Measurements from ENCODE around the gene ROBO1. TPM values are rescaled to one million over a fixed set of nuclear protein-coding genes. Genes with fewer than 3 reads are reported as not detected.

The ROBO1 gene
- total RNA-seq, 2 donors from 2014 or later = 3.0 to 6.7 TPM

GRCh38 chr3:78844307-78844706 lies 923.5 kb downstream of the ROBO1 start:
- peaks cover 5 to 7% of the 10 kb centered on the region in 2 donors for H3K9me3 Mint-ChIP-seq
- no peak overlapping the region for H3K27ac Mint-ChIP-seq
- H3K4me1 Mint-ChIP-seq (ENCODE audit: low read depth) = no peaks in the 10 kb centered on the region
- H3K27me3 Mint-ChIP-seq (ENCODE audit: low read depth) = no peaks in the 10 kb centered on the region
- no peak overlapping the region for H3K4me3 Mint-ChIP-seq
- DNase-seq (no peak), ATAC-seq (replicated peaks in 1 of 2) (no peak)
- no peaks in the 10 kb centered on the region for H3K36me3 Mint-ChIP-seq (ENCODE audit: insufficient read depth in 2 of 2)

- DNase-seq = no peak
- no peaks in the 10 kb centered on the region for H3K27me3 Mint-ChIP-seq (ENCODE audit: low read depth)
- no peak for ATAC-seq (replicated peaks in 1 of 2)
- H3K9me3 Mint-ChIP-seq = peaks cover 0 to 4% of the 10 kb centered on the region in 2 donors
- H3K4me1 Mint-ChIP-seq (ENCODE audit: low read depth) = no peaks in the 10 kb centered on the region
- H3K4me3 Mint-ChIP-seq = no peak overlapping the region
- no peak overlapping the region for H3K27ac Mint-ChIP-seq
- no peaks in the 10 kb centered on the region for H3K36me3 Mint-ChIP-seq (ENCODE audit: insufficient read depth in 2 of 2)
These were observed 928.1 kb downstream of the ROBO1 start for GRCh38 chr3:78839693-78840092.

- no peaks in the 10 kb centered on the region for H3K4me1 Mint-ChIP-seq (ENCODE audit: low read depth)
- H3K9me3 Mint-ChIP-seq = peaks cover 0 to 4% of the 10 kb centered on the region in 2 donors
- no peak overlapping the region for H3K4me3 Mint-ChIP-seq
- H3K27ac Mint-ChIP-seq = no peak overlapping the region
- no peaks in the 10 kb centered on the region for H3K27me3 Mint-ChIP-seq (ENCODE audit: low read depth)
- H3K36me3 Mint-ChIP-seq (ENCODE audit: insufficient read depth in 2 of 2) = no peaks in the 10 kb centered on the region
- DNase-seq (no peak), ATAC-seq (replicated peaks in 1 of 2) (no peak)
These were observed 929.4 kb downstream of the ROBO1 start for GRCh38 chr3:78838362-78838761.

GRCh38 chr3:78834910-78835309 lies 932.9 kb downstream of the ROBO1 start:
- ATAC-seq (replicated peaks in 1 of 2) (no peak), DNase-seq (no peak)
- Mint-ChIP-seq H3K36me3 (ENCODE audit: insufficient read depth in 2 of 2) (no peaks in the 10 kb centered on the region), H3K27ac (no peak overlapping the region), H3K27me3 (ENCODE audit: low read depth) (no peaks in the 10 kb centered on the region), H3K9me3 (peaks cover 2 to 3% of the 10 kb centered on the region in 2 donors), H3K4me3 (no peak overlapping the region), H3K4me1 (ENCODE audit: low read depth) (no peaks in the 10 kb centered on the region)

GRCh38 chr3:78832785-78833204 lies 935.0 kb downstream of the ROBO1 start:
- H3K27ac Mint-ChIP-seq = no peak overlapping the region
- H3K36me3 Mint-ChIP-seq (ENCODE audit: insufficient read depth in 2 of 2) = no peaks in the 10 kb centered on the region
- H3K9me3 Mint-ChIP-seq = peaks cover 3 to 4% of the 10 kb centered on the region in 2 donors
- no peak overlapping the region for H3K4me3 Mint-ChIP-seq
- no peak for ATAC-seq (replicated peaks in 1 of 2)
- no peaks in the 10 kb centered on the region for H3K4me1 Mint-ChIP-seq (ENCODE audit: low read depth)
- H3K27me3 Mint-ChIP-seq (ENCODE audit: low read depth) = no peaks in the 10 kb centered on the region
- no peak for DNase-seq

- Mint-ChIP-seq H3K27ac (no peak overlapping the region), H3K4me3 (no peak overlapping the region), H3K36me3 (ENCODE audit: insufficient read depth in 2 of 2) (no peaks in the 10 kb centered on the region), H3K9me3 (peaks cover 3 to 4% of the 10 kb centered on the region in 2 donors), H3K4me1 (ENCODE audit: low read depth) (no peaks in the 10 kb centered on the region), H3K27me3 (ENCODE audit: low read depth) (no peaks in the 10 kb centered on the region)
- DNase-seq (peak in 1 of 2 donors; percentile 1), ATAC-seq (replicated peaks in 1 of 2) (peak; percentile 23 to 77)
These were observed 936.3 kb downstream of the ROBO1 start for GRCh38 chr3:78831446-78831972.

- H3K27ac Mint-ChIP-seq = no peak overlapping the region
These were observed 937.3 kb downstream of the ROBO1 start for GRCh38 chr3:78830470-78830869.

GRCh38 chr3:78827618-78828017 lies 940.2 kb downstream of the ROBO1 start:
- Mint-ChIP-seq H3K27ac (no peak overlapping the region), H3K27me3 (ENCODE audit: low read depth) (no peaks in the 10 kb centered on the region), H3K9me3 (peaks cover 3 to 4% of the 10 kb centered on the region in 2 donors), H3K4me3 (no peak overlapping the region), H3K36me3 (ENCODE audit: insufficient read depth in 2 of 2) (no peaks in the 10 kb centered on the region), H3K4me1 (ENCODE audit: low read depth) (no peaks in the 10 kb centered on the region)
- DNase-seq (no peak), ATAC-seq (replicated peaks in 1 of 2) (no peak)

More at GRCh38 chr3:78830470-78830869, 937.3 kb downstream of the ROBO1 start:
- no peak overlapping the region for H3K4me3 Mint-ChIP-seq
- no peaks in the 10 kb centered on the region for H3K27me3 Mint-ChIP-seq (ENCODE audit: low read depth)
- DNase-seq (no peak), ATAC-seq (replicated peaks in 1 of 2) (no peak)
- no peaks in the 10 kb centered on the region for H3K36me3 Mint-ChIP-seq (ENCODE audit: insufficient read depth in 2 of 2)
- H3K4me1 Mint-ChIP-seq (ENCODE audit: low read depth) = no peaks in the 10 kb centered on the region
- H3K9me3 Mint-ChIP-seq = peaks cover 3 to 4% of the 10 kb centered on the region in 2 donors

- Mint-ChIP-seq H3K4me3 (no peak overlapping the region), H3K36me3 (ENCODE audit: insufficient read depth in 2 of 2) (no peaks in the 10 kb centered on the region)
- no peak for ATAC-seq (replicated peaks in 1 of 2)
These were observed 942.0 kb downstream of the ROBO1 start for GRCh38 chr3:78825858-78826215.

GRCh38 chr3:78825118-78825857 lies 942.5 kb downstream of the ROBO1 start:
- no peak overlapping the region for H3K27ac Mint-ChIP-seq
- H3K9me3 Mint-ChIP-seq = peaks cover 4% of the 10 kb centered on the region in 2 donors
- no peaks in the 10 kb centered on the region for H3K36me3 Mint-ChIP-seq (ENCODE audit: insufficient read depth in 2 of 2)
- no peaks in the 10 kb centered on the region for H3K27me3 Mint-ChIP-seq (ENCODE audit: low read depth)
- no peaks in the 10 kb centered on the region for H3K4me1 Mint-ChIP-seq (ENCODE audit: low read depth)
- no peak for ATAC-seq (replicated peaks in 1 of 2)
- no peak for DNase-seq
- H3K4me3 Mint-ChIP-seq = no peak overlapping the region

More at GRCh38 chr3:78825858-78826215, 942.0 kb downstream of the ROBO1 start:
- no peaks in the 10 kb centered on the region for H3K4me1 Mint-ChIP-seq (ENCODE audit: low read depth)
- no peaks in the 10 kb centered on the region for H3K27me3 Mint-ChIP-seq (ENCODE audit: low read depth)
- DNase-seq = no peak
- H3K9me3 Mint-ChIP-seq = peaks cover 4% of the 10 kb centered on the region in 2 donors
- no peak overlapping the region for H3K27ac Mint-ChIP-seq

- DNase-seq (no peak), ATAC-seq (replicated peaks in 1 of 2) (no peak)
- H3K4me3 Mint-ChIP-seq = no peak overlapping the region
- H3K9me3 Mint-ChIP-seq = peaks cover 2 to 4% of the 10 kb centered on the region in 2 donors
- H3K27ac Mint-ChIP-seq = no peak overlapping the region
- no peaks in the 10 kb centered on the region for H3K36me3 Mint-ChIP-seq (ENCODE audit: insufficient read depth in 2 of 2)
- no peaks in the 10 kb centered on the region for H3K4me1 Mint-ChIP-seq (ENCODE audit: low read depth)
- H3K27me3 Mint-ChIP-seq (ENCODE audit: low read depth) = no peaks in the 10 kb centered on the region
These were observed 943.9 kb downstream of the ROBO1 start for GRCh38 chr3:78823859-78824258.

GRCh38 chr3:78823434-78823833 lies 944.4 kb downstream of the ROBO1 start:
- Mint-ChIP-seq H3K4me3 (no peak overlapping the region), H3K27ac (no peak overlapping the region), H3K9me3 (peaks cover 2 to 5% of the 10 kb centered on the region in 2 donors), H3K27me3 (ENCODE audit: low read depth) (no peaks in the 10 kb centered on the region), H3K36me3 (ENCODE audit: insufficient read depth in 2 of 2) (no peaks in the 10 kb centered on the region), H3K4me1 (ENCODE audit: low read depth) (no peaks in the 10 kb centered on the region)
- ATAC-seq (replicated peaks in 1 of 2) = no peak
- no peak for DNase-seq

GRCh38 chr3:78822726-78823125 lies 945.1 kb downstream of the ROBO1 start:
- DNase-seq (no peak), ATAC-seq (replicated peaks in 1 of 2) (no peak)
- Mint-ChIP-seq H3K27ac (no peak overlapping the region), H3K4me3 (no peak overlapping the region), H3K27me3 (ENCODE audit: low read depth) (no peaks in the 10 kb centered on the region), H3K9me3 (peaks cover 2 to 5% of the 10 kb centered on the region in 2 donors), H3K4me1 (ENCODE audit: low read depth) (no peaks in the 10 kb centered on the region), H3K36me3 (ENCODE audit: insufficient read depth in 2 of 2) (no peaks in the 10 kb centered on the region)

- Mint-ChIP-seq H3K4me1 (ENCODE audit: low read depth) (no peaks in the 10 kb centered on the region), H3K4me3 (no peak overlapping the region), H3K36me3 (ENCODE audit: insufficient read depth in 2 of 2) (no peaks in the 10 kb centered on the region), H3K9me3 (peaks cover 2 to 7% of the 10 kb centered on the region in 2 donors), H3K27me3 (ENCODE audit: low read depth) (no peaks in the 10 kb centered on the region), H3K27ac (no peak overlapping the region)
- DNase-seq (no peak), ATAC-seq (replicated peaks in 1 of 2) (no peak)
These were observed 947.3 kb downstream of the ROBO1 start for GRCh38 chr3:78820542-78820941.

All from activated T-cell treated with anti-CD3 and anti-CD28 coated beads, Interleukin-2, amount 50 U/mL, for 72 hours (primary cell).